Stimulated activated CD4-positive, alpha-beta T cell treated with anti-CD3 and anti-CD28 coated beads, Interleukin-1b, Interleukin-23, amount 100 ng/mL, for 24 hours (primary cell): ENCODE data around the gene COL17A1.

Experiments
- DNase-seq, 4 experiments: peaks; one replicate each; pipeline ENCODE4 v3.0.0-alpha.2; 2020; ENCODE audit warnings: low read depth in 4 of 4, low spot score in 1 of 4

COL17A1 gene

GRCh38 chr10:104098358-104098925 lies 12.8 kb upstream of the COL17A1 start:
- no peak for DNase-seq

DNA sequence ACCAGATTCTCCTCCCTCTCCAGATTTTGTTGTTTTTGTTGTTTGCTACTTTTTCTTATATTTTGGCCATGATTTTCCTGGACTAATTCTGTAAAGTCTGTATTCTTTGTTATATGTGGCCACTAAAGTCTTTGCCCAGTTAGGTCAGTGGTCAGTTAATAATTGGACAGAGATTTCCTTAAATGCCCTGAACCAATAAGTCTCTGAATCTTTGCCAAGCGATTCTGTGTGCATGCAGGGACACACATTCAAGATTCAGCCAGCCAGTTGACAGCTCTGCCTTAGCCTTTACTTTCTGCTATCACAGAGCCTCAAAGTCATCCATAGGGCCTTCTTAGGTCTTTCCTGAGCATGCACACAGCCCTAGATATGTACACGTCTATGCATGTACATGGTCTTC lies 11.0 kb upstream of the COL17A1 start:
- no peak for DNase-seq

GRCh38 chr10:104092749-104093148 lies 7.1 kb upstream of the COL17A1 start:
- DNase-seq = no peak

DNA sequence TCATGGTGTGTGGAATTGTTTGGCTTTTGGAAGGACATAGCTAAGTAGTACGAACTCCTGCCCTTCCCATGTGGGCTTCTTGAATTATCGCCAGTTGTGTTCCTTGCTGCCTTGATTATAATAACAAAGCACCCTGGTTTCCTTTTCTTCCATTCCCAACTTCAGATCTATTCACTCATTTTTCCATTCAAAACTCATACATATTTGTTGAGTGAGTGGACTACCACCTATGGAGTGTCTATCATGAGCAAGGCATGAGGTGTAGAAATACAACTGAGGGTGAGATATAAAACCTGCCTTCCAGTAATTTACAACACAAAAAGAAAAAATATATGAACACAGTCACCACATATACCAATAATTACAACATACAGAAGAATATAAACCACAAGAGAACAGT lies 4.9 kb upstream of the COL17A1 start:
- DNase-seq = no peak

DNA sequence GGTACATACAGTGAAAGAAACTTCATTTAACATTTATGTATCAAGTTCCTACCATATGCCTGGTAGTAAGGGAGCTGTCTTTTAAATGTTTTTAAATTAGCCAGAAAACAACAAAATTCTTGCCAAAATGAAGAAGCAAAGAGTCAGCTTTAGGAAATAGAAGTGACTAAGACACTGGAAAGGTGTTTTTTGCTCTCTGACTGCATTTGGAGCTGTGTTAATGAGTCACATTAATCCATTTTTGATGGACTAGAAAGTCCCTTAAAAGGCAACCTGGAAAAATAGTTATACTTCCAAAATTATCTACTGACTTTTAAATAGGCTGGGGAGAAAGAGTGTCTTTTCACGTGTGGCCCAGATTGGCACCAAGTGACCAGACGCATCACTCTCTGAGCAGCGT lies 3.9 kb upstream of the COL17A1 start:
- DNase-seq = no peak

DNA sequence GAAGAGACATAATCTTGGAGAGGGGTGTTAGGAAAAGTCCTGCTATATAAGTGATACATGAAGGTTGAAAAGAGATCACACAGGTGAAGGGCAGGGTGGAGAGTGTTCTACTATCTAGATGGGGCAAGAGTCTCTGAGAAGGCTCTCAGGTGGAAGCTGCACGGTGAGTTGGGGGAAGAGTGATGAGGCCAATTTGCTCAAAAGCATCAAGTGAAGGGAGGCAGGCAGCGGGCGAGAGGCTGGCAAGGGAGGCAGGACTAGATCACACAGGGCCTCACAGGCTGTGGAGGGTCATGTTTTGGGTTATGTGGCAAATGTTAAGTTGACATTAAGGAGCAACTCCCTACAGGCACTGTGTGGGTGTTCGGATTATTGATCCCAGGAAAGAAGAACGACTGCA lies 2.6 kb upstream of the COL17A1 start:
- no peak for DNase-seq

DNA sequence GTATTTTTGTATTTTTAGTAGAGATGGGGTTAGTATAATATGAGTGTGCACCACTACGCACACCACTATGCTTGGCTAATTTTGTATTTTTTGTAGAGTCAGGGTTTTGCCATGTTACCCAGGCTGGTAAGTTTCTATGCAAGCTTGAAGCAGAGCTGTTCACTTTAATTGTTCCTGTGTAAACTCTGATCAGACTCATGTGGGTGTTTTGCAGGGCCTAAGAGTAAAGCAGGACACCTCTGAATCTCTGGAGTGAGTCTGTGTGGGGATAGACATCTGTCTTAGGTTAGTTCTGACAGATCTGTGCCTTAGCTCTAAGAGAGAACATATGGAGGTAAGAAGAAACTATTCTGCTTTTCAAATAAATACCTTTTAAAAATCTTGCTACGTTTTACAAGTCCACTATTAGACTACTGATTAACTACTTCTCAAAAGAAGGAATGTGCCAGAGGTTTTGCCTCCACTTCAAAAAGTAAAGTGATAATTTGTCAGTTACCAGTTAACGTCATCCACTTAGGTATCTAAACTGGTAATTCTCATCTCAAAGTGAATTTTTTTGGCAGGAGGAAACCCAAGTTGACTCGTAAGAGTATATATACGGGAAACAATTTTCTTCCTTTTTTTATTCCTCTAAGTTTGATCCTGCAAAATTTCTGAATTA lies 1.1 kb downstream of the COL17A1 start:
- DNase-seq = no peak

GRCh38 chr10:104081998-104082397 lies 3.7 kb downstream of the COL17A1 start:
- no peak for DNase-seq

GRCh38 chr10:104080762-104081161 lies 4.9 kb downstream of the COL17A1 start:
- no peak for DNase-seq

DNA sequence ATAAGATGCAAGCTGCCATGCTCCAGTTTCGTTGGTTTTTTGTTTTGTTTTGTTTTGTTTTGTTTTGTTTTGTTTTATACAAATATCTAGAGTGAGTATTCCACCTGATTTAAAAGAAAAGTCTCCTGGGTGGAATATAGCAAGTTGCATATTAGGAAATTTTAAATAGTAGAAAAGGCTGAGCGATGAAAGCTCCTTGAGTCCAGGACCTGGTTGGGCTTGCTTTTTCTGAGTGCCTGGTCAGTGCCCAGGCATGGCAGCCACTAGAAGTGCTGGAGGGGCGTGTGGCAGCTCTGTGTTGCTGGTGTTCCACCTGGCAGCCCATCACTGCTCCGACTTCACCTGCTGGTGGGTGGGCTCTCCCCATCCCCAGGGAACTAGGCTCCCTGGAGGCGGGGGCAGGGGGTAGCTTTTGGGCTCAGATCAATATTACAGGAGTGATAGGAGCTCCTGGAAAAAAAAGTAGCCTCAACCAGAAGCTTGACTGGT lies 8.0 kb downstream of the COL17A1 start:
- no peak for DNase-seq

GRCh38 chr10:104077247-104077646 lies 8.4 kb downstream of the COL17A1 start:
- no peak for DNase-seq

DNA sequence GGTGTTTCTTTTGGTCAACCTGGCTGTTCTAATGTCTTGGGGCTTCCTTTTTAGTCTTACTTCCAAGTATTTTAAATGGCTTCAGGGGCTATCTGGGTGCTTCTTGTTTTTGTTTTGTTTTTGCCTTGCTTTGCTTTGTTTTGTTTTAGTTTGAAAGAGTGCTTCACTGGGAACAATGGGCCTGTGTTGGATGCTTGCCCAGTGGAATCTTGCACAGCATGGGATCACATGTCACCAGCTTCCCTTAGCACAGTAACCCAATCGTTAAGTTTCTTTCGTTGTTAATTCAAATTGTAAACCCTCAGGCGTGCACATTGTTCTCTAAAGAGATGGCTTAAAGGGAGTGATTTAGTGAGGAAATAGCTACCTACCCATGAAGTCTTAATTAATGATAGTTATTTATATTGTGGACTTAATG lies 8.9 kb downstream of the COL17A1 start:
- DNase-seq = no peak

- no peak for DNase-seq
Measured at GRCh38 chr10:104074505-104074904, 11.2 kb downstream of the COL17A1 start.

GRCh38 chr10:104072786-104073185 lies 12.9 kb downstream of the COL17A1 start:
- DNase-seq = no peak

- no peak for DNase-seq
Measured at GRCh38 chr10:104069613-104070012, 16.1 kb downstream of the COL17A1 start.

GRCh38 chr10:104067525-104067924 lies 18.2 kb downstream of the COL17A1 start:
- no peak for DNase-seq

DNA sequence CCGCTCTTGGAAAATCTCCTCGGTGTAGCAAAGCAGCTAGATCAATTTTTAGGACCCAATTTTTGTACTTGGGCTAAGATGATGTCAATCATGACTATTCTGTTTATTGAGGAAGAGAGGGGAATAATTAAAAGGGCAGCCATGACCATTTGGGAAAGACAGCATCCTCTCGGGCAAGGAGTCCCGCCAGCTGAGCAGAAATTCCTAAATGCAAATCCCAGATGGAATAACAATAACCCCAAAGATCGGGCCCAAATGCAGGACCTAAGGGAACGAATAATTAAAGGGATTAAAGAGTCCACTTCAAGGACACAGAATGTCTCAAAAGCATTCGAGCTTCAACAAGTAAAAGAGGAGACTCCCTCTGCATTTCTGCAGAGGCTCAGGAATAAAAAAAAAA lies 18.7 kb downstream of the COL17A1 start:
- no peak for DNase-seq

DNA sequence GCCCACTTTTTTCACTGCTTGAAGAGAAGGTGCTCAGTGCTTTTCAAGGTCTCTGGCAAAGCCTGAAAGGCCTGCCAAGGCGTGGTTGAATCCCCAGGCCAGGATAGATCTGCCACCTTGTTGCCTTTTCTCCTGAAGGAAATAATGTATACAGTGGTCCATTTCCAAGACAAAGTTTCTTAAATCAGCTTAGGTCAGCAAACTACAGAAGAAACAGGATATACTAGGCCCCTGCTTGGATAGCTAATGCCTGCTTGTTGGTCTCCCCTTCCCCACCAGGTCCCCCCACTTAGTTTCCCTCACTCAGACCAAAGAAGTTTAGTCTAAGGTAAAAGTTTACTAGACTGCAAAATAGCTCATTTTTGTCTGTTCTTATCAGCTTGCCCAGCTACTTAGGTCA lies 19.9 kb downstream of the COL17A1 start:
- no peak for DNase-seq

- no peak for DNase-seq
Measured at GRCh38 chr10:104061196-104061595, 24.5 kb downstream of the COL17A1 start.

GRCh38 chr10:104059364-104059763 lies 26.3 kb downstream of the COL17A1 start:
- DNase-seq = no peak

- no peak for DNase-seq
Measured at GRCh38 chr10:104057717-104058116, 28.0 kb downstream of the COL17A1 start.

GRCh38 chr10:104056619-104057273 lies 28.9 kb downstream of the COL17A1 start:
- no peak for DNase-seq

DNA sequence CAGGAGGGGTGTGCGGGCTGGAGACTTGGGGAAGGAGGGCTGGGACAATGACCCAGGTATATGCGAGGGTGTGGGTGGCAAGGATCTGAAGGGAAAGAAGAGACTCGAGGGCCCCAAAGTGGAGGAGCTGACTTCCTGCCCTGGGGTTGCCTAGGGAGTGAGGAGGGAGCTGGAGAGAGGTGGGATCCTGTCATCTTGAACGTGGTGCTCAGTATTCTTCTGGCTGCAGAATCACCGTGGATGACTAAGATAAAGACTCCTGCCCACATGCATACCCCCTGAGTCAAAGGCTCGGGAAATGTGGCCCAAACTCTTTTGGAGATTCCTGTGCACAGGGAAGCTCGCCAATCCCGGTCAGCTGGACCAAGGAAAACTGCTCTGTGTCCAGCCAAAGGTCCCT lies 31.2 kb downstream of the COL17A1 start:
- no peak for DNase-seq
